PFSK-1 (cell line): ENCODE measurements around the gene LEAP2.

Experiments
- FOXP2 ChIP-seq: optimal IDR thresholded peaks from 2 replicates; pipeline ENCODE3; 2011; ENCODE audit warnings: borderline replicate concordance, control low read depth, inconsistent platforms; ENCODE audit not compliant: insufficient read depth; ENCODE audit errors: extremely low read length, extremely low read depth
- POLR2AphosphoS5 ChIP-seq: IDR thresholded peaks from 2 replicates; pipeline ENCODE4 v1.6.1; 2012; ENCODE audit warnings: low read depth, mild to moderate bottlenecking, control low read depth, low read length, moderate library complexity
- REST ChIP-seq, 2 experiments: IDR thresholded peaks; 2 replicates each; pipeline versions ENCODE4 v1.6.1 to v1.8.0; 2011 to 2012; ENCODE audit warnings: low read depth in 2 of 2, low read length in 2 of 2, control low read depth in 1 of 2, inconsistent platforms in 1 of 2, mild to moderate bottlenecking in 1 of 2, moderate library complexity in 1 of 2; ENCODE audit not compliant: insufficient read depth in 1 of 2
- SIN3A ChIP-seq: IDR thresholded peaks from 2 replicates; pipeline ENCODE4 v1.6.1; 2012; ENCODE audit warnings: mild to moderate bottlenecking, low read length, moderate library complexity, borderline replicate concordance; ENCODE audit not compliant: insufficient read depth
- TAF1 ChIP-seq: IDR thresholded peaks from 2 replicates; pipeline ENCODE4 v1.6.1; 2012; ENCODE audit warnings: low read length, control low read depth, borderline replicate concordance; ENCODE audit not compliant: insufficient read depth

The LEAP2 gene

GRCh38 chr5:132826424-132827082, 46.9 kb upstream of the LEAP2 start:
- TF ChIP-seq TAF1: no peak
- TF ChIP-seq SIN3A: no peak
- no peak for TF ChIP-seq FOXP2
- TF ChIP-seq POLR2AphosphoS5: no peak
- TF ChIP-seq REST (IDR thresholded peaks at IDR 0.05; ENCODE audit: insufficient read depth in 1 of 2, low read depth in 2 of 2, low read length in 2 of 2): no peak

GRCh38 chr5:132827943-132828673, 45.4 kb upstream of the LEAP2 start:
- TF ChIP-seq TAF1: no peak
- TF ChIP-seq POLR2AphosphoS5: no peak
- no peak for TF ChIP-seq SIN3A
- TF ChIP-seq REST (IDR thresholded peaks at IDR 0.05; ENCODE audit: insufficient read depth in 1 of 2, low read depth in 2 of 2, low read length in 2 of 2): no peak
- no peak for TF ChIP-seq FOXP2

GRCh38 chr5:132828846-132829494, 44.5 kb upstream of the LEAP2 start:
- no peak for TF ChIP-seq SIN3A
- no peak for TF ChIP-seq REST (IDR thresholded peaks at IDR 0.05; ENCODE audit: insufficient read depth in 1 of 2, low read depth in 2 of 2, low read length in 2 of 2)
- no peak for TF ChIP-seq POLR2AphosphoS5
- TF ChIP-seq FOXP2: no peak
- no peak for TF ChIP-seq TAF1

- TF ChIP-seq REST (IDR thresholded peaks at IDR 0.05; ENCODE audit: insufficient read depth in 1 of 2, low read depth in 2 of 2, low read length in 2 of 2): 0 out of 4 replicates have a peak, but pooled peaks of 1 of the 2 experiments have one; percentile 10
- no peak for TF ChIP-seq TAF1
- no peak for TF ChIP-seq POLR2AphosphoS5
- TF ChIP-seq SIN3A: no peak
- peak; percentile 35 for TF ChIP-seq FOXP2
Measured at GRCh38 chr5:132829742-132830435, 43.6 kb upstream of the LEAP2 start.
